HG03045 (cell line): Measurements from ENCODE around the gene ZNF630.
"Not testable (repeated sequence)": the region's sequence is repeated elsewhere in the genome, so short reads cannot be mapped to it uniquely, and the experiment has no call there.

Source experiments
- ATAC-seq: cut with Tn5 transposase; IDR thresholded peaks from one replicate; pipeline ENCODE4 v1.9.1; 2021; ENCODE audit warnings: mild to moderate bottlenecking, moderate library complexity; ENCODE audit not compliant: unreplicated experiment

Gene ZNF630

GRCh38 chrX:48030641-48031173, 40.7 kb downstream of the ZNF630 start:
- not testable (repeated sequence) for ATAC-seq

GRCh38 chrX:48030237-48030636, 41.2 kb downstream of the ZNF630 start:
- ATAC-seq: no peak

DNA sequence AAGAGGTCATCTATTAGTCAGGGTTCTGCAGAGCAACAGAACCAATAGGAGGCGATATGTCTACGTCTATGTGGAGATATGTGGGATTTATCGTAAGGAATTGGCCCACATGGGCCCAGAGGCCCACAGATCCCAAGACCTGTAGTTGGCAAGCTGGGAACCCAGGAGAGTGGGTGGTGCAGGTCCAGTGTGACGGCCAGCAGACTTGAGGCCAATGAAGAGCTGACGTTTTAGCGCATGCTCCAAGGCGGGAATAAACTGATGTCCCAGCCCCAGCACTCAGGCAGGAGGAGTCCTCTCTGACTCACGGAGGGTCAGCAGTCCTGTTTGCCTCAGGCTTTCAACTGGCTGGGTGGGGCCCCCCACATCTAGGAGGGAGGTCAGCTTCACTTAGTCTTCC, 43.3 kb downstream of the ZNF630 start:
- ATAC-seq: no peak

DNA sequence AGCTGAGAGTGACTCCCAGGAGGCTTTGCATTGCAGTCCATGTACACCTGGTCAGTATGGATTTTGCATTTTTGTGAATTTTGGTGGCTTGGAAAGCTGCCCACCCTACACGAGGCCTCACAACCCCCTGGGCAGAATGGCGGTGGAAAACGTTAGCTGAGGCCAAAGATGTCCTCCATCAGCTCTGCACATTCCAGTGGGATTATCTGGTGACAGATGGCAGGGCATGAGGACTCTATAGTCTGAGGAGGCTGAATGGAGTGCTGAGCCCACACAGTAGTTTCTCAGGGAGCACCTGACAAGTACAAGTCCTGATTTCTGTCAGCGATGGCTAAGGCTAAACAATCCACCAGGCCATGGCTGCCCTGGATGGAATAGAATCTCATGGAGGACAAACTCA, 43.9 kb downstream of the ZNF630 start:
- not testable (repeated sequence) for ATAC-seq

DNA sequence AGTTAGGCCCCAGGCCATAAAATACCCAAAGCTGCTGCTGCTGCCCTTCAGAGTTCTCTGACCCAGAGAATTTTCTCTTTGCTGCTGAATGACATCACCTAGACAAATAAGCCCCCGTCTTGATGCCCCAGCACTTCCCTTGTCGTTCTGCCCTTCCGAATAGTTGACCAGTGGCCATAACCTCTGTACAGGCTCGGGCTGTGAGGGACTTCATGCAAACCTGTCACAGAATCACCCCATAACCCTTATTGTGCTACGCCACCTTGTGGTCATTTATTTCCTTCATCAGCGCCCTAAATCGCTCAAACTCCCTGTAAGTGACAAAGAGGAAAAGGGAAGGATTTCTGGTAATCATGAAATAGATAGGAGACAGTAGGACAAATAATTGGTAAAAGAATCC, 45.9 kb downstream of the ZNF630 start:
- no peak for ATAC-seq

- no peak for ATAC-seq
Observed at GRCh38 chrX:48022738-48023137, 48.7 kb downstream of the ZNF630 start.

GRCh38 chrX:48022100-48022499, 49.3 kb downstream of the ZNF630 start:
- ATAC-seq: no peak

- peak; percentile 59 for ATAC-seq
Observed at GRCh38 chrX:48021026-48021900, 50.2 kb downstream of the ZNF630 start.

GRCh38 chrX:48020472-48020871, 51.0 kb downstream of the ZNF630 start:
- not testable (repeated sequence) for ATAC-seq

GRCh38 chrX:48019892-48020291, 51.5 kb downstream of the ZNF630 start:
- not testable (repeated sequence) for ATAC-seq

DNA sequence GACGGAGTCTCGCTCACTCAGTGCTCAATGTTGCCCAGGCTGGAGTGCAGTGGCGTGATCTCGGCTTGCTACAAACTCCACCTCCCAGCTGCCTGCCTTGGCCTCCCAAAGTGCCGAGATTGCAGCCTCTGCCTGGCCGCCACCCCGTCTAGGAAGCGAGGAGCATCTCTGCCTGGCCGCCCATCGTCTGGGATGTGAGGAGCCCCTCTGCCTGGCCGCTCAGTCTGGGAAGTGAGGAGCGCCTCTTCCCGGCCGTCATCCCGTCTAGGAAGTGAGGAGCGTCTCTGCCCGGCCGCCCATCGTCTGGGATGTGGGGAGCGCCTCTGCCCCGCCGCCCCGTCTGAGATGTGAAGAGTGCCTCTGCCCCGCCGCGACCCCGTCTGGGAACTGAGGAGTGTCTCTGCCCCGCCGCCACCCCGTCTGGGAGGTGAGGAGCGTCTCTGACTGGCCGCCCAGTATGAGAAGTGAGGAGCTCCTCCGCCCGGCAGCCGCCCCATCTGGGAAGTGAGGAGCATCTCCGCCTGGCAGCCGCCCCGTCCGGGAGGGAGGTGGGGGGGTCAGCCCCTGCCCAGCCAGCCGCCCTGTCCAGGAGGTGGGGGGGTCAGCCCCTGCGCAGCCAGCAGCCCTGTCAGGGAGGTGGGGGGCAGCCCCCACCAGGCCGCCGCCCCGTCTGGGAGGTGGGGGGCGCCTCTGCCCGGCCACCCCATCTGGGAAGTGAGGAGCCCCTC, 54.7 kb downstream of the ZNF630 start:
- not testable (repeated sequence) for ATAC-seq

DNA sequence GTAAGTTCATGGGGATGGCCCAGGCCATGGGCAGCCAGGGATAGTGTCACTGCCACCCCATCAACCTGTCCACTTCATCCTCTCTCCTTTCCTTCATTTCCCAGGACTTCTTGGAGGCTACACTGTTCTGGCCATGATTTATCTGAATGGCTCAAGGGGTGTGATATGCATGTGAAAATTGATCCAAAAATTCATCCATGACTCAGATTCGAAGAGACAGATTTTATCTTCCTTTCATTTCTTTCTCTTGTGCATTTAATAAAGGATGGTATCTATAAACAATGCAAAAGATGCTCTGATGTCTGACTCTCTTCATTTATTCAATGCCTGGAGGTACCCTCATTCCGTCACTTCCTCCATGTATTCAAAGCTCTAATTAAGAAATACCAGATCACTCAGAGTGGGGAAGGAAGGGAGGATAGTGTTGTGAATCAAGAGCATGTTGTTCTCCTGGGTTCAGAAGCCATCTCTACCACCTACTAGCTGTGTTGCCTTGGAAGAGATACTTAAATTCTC, 61.9 kb downstream of the ZNF630 start:
- ATAC-seq: not testable (repeated sequence)
